ENCODE data around the gene PLA2G7.

DNA sequence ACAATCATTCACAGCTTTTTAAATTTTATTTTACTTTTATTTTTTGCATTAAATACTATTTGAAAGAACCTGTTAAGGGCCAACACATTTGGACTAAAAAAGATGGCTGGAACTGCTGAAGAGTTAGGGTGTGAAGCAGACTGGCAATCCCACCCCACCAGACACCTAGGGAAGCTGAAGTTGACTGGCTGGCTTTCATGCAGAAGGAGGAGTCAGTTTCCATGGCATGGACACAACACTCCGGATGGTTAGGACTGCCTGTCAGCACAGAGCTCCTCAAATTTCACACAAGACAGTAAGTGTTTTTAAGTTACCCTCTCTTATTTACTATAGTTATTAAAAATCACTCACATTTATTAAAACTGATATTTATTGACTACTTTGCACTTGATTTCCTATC is 11.5 kb upstream of the PLA2G7 start, which contains the start of gene ANKRD66:
- TF ChIP-seq, protein P1, sequence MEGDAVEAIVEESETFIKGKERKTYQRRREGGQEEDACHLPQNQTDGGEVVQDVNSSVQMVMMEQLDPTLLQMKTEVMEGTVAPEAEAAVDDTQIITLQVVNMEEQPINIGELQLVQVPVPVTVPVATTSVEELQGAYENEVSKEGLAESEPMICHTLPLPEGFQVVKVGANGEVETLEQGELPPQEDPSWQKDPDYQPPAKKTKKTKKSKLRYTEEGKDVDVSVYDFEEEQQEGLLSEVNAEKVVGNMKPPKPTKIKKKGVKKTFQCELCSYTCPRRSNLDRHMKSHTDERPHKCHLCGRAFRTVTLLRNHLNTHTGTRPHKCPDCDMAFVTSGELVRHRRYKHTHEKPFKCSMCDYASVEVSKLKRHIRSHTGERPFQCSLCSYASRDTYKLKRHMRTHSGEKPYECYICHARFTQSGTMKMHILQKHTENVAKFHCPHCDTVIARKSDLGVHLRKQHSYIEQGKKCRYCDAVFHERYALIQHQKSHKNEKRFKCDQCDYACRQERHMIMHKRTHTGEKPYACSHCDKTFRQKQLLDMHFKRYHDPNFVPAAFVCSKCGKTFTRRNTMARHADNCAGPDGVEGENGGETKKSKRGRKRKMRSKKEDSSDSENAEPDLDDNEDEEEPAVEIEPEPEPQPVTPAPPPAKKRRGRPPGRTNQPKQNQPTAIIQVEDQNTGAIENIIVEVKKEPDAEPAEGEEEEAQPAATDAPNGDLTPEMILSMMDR (IDR thresholded peaks at IDR 0.05) = no peak
- no peak for TF ChIP-seq POLR2A (IDR thresholded peaks at IDR 0.05)
